ENCODE measurements around the gene GBE1. TPM values are rescaled to one million over a fixed set of nuclear protein-coding genes. Genes with fewer than 3 reads are reported as not detected.

The GBE1 gene
- total RNA-seq, 1 donor from 2014 or later = 70.5 TPM

DNA sequence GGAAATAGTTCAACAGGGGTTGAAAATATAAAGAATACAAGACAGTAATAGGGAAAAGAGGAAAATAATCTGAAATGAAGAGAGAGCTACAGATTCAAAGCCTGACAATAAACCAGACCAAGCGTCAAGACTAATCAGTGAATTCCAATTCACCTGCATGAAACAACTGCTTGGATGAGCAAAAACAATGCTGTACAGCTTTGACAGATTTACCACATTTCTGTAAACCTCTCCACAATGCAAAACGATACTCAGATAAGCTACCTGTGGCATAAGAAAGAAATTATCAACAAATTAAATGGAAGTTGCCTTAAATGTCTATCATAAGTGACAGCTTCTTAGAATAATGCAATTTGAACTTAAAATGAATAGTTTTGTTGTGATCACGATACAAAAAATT lies 65.4 kb downstream of the GBE1 start:
- no peak for DNase-seq

GRCh38 chr3:81695302-81695701 lies 66.1 kb downstream of the GBE1 start:
- DNase-seq = no peak

- no peak for DNase-seq
Measured at GRCh38 chr3:81694662-81695061, 66.8 kb downstream of the GBE1 start.

DNA sequence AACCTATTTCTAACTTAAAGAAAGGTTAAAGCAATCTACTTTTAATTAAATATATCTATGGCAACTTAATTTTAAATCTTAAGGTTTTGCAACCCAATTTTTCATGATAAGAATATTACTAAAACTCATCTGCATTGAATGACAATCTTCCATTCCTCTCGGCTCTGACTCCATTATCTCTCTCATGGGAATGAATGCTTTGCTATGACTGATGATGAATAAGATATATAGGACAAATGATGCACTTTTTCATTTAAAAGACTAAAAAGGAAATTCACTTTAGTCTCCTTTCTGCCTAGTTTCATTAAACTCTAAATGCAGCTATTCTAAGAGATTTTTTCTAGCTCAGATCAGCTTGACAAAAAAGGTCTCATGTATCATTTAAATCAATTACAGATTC lies 68.7 kb downstream of the GBE1 start:
- no peak for DNase-seq

DNA sequence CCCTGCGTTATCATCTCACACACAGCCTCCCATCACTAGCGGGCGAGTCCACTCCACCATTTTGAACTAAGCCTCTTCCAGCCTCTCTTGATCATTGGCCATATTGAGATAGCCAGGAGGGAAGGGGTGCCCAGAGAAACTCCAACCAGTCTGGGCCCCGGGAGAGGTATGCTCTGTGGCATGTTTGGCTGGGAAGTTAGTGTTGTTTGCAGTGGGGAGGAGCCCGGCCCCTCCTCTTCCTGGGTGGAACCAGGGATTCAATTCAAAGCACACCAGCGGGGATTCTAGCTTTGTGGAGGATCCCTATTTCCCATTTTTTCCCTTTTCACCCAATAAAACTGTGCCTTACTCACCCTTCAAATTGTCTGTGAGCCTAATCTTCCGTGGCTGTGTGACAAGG lies 71.8 kb downstream of the GBE1 start:
- DNase-seq = no peak

DNA sequence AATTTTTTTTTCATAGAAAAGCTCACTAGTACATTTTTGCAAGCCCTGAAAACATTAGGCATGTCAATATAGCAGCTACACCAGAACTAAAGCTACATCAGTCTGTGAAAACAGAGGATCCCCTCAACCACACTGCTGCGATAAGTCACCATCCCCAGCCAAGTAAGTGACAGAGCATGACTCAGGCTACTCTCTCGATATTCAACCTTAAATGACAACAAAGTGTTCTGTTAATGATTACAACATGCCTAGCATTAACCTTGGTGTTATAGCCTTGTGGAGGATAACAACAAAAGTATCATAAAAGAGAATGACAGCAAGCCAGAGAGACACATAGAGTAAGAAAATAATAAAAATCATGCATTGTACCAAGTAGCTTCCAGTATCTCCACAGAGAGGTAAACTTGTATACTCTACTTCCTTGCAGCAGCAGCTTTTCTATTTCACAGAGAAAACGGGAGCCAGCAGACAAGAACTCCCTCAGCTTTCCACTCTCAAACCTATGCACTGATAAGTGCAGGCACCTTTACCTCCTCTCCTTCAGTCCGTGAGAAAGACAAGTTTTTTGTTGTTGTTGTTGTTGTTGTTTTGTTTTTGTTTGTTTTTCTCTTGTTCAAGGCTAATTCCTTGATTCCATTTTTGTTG lies 76.6 kb downstream of the GBE1 start:
- no peak for DNase-seq

- no peak for DNase-seq
Measured at GRCh38 chr3:81676706-81677456, 84.6 kb downstream of the GBE1 start.

GRCh38 chr3:81674690-81675089 lies 86.8 kb downstream of the GBE1 start:
- DNase-seq = no peak

DNA sequence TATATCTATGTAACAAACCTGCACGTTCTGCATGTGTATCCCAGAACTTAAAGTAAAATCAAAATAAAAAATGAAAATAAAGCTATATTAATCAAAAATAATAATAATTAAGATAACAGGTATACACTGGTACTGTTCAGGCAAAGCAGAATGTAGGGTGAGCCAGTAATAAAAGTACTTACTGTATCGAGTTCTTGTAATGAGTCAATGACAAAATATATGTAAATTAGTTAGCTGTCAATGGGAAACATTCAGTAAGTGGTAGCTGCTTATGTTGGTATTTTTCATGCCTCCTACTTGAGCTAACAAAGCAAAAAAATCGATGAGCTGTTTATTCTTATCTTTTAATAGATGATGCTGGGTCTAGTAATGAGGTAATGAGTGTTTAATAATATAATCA lies 93.2 kb downstream of the GBE1 start:
- no peak for DNase-seq

DNA sequence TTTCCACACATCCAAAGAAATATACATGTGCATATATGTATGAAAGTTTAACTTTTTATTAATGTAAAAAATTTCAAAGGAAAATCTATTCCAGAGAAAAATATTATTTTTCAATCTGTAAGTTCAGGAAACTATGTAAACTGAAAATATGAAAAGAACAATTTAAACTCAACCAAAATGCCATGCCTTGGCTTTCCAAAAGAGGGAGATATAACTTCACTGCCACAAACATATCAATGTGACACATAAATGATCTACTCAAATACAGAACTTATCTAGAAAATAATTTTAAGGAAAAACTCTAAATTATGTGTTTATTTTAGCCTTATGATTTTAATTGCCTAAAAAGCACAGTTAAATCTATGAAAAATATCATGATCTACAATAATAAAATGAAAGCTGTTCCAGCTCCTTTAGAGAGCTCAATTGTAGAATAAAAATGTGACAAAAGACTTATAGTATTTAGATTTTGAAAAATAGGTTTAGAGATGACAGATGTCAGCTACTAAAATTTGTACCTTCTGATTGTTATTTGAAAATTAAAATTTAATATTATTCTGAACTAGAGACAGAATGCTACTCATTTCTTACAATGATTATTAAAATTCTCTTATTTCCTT lies 94.8 kb downstream of the GBE1 start:
- DNase-seq = peak; percentile 66

GRCh38 chr3:81663114-81663513 lies 98.3 kb downstream of the GBE1 start:
- DNase-seq = no peak

DNA sequence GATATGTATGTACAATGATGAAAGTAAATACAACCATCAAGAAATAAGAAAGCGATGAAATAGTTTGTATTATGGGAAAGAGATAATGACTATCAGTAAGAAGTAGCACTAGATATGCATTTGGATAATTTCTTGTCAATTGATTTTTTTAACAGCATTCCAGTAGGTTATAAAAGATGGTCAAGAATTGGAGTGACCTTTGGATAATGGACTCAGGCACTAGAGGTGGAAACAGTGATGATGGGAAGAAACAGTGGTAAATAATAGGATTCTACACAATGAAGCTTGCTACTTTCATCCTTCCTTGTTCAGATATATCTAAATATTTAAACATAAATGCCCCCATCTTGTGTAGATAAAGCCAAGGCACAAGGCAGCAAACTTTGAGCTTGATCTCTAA lies 101.4 kb downstream of the GBE1 start:
- DNase-seq = no peak

DNA sequence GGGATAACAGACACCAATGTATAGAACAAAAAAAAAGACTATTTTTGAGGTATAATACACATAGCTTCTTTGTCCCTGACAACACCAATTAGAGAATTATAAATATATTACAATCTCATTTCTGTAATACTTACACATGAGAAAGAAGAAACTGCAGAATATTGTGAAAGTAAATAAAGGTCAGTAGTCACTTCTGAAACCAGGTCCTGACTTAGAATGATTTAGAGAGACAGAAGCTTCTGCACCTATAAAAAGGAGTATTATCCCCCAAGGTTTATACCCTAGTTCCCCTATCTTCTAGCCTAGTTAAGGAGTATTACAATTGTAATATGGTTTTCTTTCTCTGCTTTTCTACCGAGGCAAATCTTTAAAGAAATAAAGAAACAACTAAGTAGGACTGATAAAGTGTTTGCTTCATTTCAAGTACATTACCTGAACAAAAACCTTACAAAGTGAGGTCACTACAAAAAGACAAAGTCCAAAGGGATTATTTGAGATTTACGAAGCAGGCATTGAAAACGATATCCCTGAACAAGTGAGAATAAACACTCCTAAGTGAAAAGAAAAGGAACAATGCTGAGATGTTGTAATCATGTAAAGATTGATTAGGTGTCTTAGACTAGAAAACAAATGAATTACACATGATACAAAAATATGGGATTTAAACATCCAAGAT lies 103.0 kb downstream of the GBE1 start:
- no peak for DNase-seq

GRCh38 chr3:81651139-81651538 lies 110.3 kb downstream of the GBE1 start:
- DNase-seq = no peak

DNA sequence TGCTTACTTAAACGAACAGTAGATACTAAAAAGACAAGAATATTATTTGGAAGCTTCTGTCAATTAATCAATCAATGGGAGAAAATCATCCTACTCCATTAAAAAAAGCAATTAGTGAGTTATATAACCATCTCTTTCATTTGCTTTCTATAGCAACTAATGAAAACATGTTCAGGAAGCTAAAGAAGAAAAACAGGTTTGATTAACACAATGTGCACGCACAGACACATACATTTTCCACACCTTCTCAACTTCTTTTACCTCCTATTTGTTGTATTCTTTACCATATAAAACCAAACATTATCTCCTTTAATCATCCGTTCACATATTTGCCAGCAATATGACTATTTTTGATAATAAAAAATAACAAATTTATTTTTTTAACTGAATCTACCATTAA lies 111.3 kb downstream of the GBE1 start:
- DNase-seq = no peak

DNA sequence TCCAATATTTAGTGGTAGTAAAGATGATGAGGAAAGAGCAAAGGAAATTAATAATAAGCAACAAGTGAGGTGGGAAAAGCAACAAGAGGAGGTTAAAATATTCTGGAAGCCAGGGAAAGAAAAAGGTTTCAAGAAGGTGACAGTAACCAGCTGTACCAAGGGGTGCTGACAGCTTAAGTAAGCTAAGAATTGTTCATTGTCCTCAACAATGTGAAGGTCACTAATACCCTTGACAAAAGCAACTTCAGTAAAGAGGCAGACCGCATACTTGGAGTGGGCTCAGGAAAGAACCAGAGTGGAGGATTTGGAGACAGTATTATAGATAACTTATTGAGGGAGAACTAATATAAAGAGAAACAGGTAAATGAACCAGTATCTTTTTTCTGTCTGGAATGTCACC lies 116.2 kb downstream of the GBE1 start:
- no peak for DNase-seq

DNA sequence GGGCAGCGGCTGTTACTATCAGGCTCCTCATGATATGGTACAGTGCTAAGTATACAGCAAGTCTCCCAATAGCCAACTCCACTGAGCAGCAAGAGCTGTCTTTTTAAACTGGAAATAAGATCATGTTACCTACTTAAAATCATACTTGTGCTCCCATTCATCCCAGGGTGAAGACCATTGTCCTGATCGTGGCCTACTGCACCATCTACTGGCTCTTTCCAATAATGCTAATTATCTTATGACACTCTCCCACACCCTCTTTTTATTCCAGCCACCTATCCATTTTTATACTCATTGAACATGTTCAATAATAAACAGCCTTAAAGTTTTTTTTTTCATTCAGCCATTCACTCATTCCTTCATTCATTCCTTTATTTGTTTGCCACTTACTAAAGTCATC lies 117.7 kb downstream of the GBE1 start:
- DNase-seq = peak; percentile 62

GRCh38 chr3:81638480-81638879 lies 123.0 kb downstream of the GBE1 start:
- no peak for DNase-seq

DNA sequence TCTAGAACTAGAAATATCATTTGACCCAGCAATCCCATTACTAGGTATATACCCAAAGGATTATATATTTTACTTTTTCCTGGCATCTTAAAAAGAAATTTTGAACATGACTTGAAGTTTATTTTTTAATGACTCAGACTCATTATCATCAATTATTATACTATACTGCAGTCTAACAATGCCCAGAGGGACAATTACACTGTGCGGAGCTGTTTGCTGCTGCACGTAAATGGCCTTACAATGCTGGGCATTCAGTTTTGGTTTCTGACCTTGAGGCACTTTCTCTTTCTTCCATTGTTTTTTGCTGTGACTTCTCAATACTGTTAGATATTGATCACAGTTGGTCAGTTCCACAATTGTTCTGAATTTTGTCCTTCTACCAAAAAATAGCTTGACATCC lies 128.8 kb downstream of the GBE1 start:
- no peak for DNase-seq

GRCh38 chr3:81624756-81625155 lies 136.7 kb downstream of the GBE1 start:
- DNase-seq = no peak

GRCh38 chr3:81622395-81622794 lies 139.1 kb downstream of the GBE1 start:
- no peak for DNase-seq

DNA sequence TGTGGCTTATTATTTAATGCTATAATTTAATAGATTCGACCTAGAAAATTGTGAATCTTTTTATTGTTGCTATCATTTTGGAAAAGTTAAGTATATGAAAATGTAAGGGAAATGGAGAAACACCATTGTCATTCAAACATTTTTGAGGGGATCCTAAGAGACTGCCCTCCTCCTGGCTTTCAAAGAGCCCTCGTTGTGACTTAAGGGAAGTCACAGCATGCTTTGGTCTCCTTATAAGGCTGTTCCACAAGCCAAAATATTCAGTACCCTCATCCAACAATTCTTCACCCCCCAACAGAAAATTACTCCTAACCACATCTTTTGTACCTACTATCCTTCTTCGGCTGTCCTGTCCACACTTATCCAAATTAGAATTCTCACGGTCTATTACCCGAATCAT lies 140.2 kb downstream of the GBE1 start:
- no peak for DNase-seq

- DNase-seq = no peak
Measured at GRCh38 chr3:81620849-81621248, 140.6 kb downstream of the GBE1 start.

DNA sequence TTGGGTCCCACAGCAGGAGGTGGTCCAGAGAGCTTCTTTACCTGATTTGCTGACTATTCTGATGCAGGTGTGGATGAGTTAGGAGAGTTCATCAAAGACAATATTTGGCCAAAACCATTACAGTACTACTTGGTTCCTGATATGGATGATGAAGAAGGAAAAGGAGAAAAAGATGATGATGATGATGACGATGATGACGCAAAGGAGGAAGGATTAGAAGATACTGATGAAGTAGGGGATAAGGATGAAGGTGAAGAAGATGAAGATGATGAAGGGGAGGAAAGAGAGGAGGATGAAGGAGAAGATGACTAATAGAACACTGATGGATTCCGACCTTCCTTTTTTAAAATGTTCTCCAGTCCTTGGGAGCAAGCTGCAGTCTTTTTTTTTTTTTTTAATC lies 148.7 kb downstream of the GBE1 start:
- DNase-seq = no peak

All from dermis blood vessel endothelial cell (primary cell).